Measurements from ENCODE around the gene ZNF423.

The ZNF423 gene

GRCh38 chr16:49498264-49498663 lies 357.6 kb downstream of the ZNF423 start:
- TF ChIP-seq POLR2AphosphoS5 (IDR thresholded peaks at IDR 0.05; ENCODE audit: low read depth, low read length) (no peak), REST (IDR thresholded peaks at IDR 0.05; ENCODE audit: insufficient read depth in 1 of 2, low read depth in 2 of 2, low read length in 2 of 2) (no peak)

- TF ChIP-seq REST (IDR thresholded peaks at IDR 0.05; ENCODE audit: insufficient read depth in 1 of 2, low read depth in 2 of 2, low read length in 2 of 2): no peak
- TF ChIP-seq TAF1 (IDR thresholded peaks at IDR 0.05; ENCODE audit: borderline replicate concordance, insufficient read depth, low read length): no peak
- no peak for TF ChIP-seq FOXP2 (optimal IDR thresholded peaks at IDR 0.05; ENCODE audit: borderline replicate concordance, extremely low read depth, extremely low read length, insufficient read depth)
- no peak for TF ChIP-seq POLR2AphosphoS5 (IDR thresholded peaks at IDR 0.05; ENCODE audit: low read depth, low read length)
- TF ChIP-seq SIN3A (IDR thresholded peaks at IDR 0.05; ENCODE audit: borderline replicate concordance, insufficient read depth, low read length): no peak
Observed at GRCh38 chr16:49497466-49497865, 358.4 kb downstream of the ZNF423 start.

GRCh38 chr16:49496656-49497055 lies 359.3 kb downstream of the ZNF423 start:
- TF ChIP-seq SIN3A (IDR thresholded peaks at IDR 0.05; ENCODE audit: borderline replicate concordance, insufficient read depth, low read length): no peak
- TF ChIP-seq TAF1 (IDR thresholded peaks at IDR 0.05; ENCODE audit: borderline replicate concordance, insufficient read depth, low read length): no peak
- no peak for TF ChIP-seq FOXP2 (optimal IDR thresholded peaks at IDR 0.05; ENCODE audit: borderline replicate concordance, extremely low read depth, extremely low read length, insufficient read depth)
- no peak for TF ChIP-seq POLR2AphosphoS5 (IDR thresholded peaks at IDR 0.05; ENCODE audit: low read depth, low read length)
- no peak for TF ChIP-seq REST (IDR thresholded peaks at IDR 0.05; ENCODE audit: insufficient read depth in 1 of 2, low read depth in 2 of 2, low read length in 2 of 2)

- no peak for TF ChIP-seq TAF1 (IDR thresholded peaks at IDR 0.05; ENCODE audit: borderline replicate concordance, insufficient read depth, low read length)
- TF ChIP-seq SIN3A (IDR thresholded peaks at IDR 0.05; ENCODE audit: borderline replicate concordance, insufficient read depth, low read length): no peak
- TF ChIP-seq REST (IDR thresholded peaks at IDR 0.05; ENCODE audit: insufficient read depth in 1 of 2, low read depth in 2 of 2, low read length in 2 of 2): no peak
- TF ChIP-seq FOXP2 (optimal IDR thresholded peaks at IDR 0.05; ENCODE audit: borderline replicate concordance, extremely low read depth, extremely low read length, insufficient read depth): no peak
- TF ChIP-seq POLR2AphosphoS5 (IDR thresholded peaks at IDR 0.05; ENCODE audit: low read depth, low read length): no peak
Observed at GRCh38 chr16:49495596-49496355, 360.1 kb downstream of the ZNF423 start.

All from PFSK-1 (cell line).